HG03175 (cell line): Measurements from ENCODE around the gene LAMTOR2.

Source experiments
- ATAC-seq: cut with Tn5 transposase; IDR thresholded peaks from one replicate; pipeline ENCODE4 v1.9.1; 2021; ENCODE audit warnings: mild to moderate bottlenecking, moderate library complexity; ENCODE audit not compliant: unreplicated experiment

Gene LAMTOR2

GRCh38 chr1:156074661-156075060 is 20.1 kb downstream of the LAMTOR2 start:
- ATAC-seq: no peak

- no peak for ATAC-seq
Measured at GRCh38 chr1:156075162-156075561, 20.6 kb downstream of the LAMTOR2 start.

GRCh38 chr1:156075775-156076204 is 21.2 kb downstream of the LAMTOR2 start:
- ATAC-seq: no peak

GRCh38 chr1:156076609-156077429 is 22.2 kb downstream of the LAMTOR2 start:
- ATAC-seq: peak; percentile 65

GRCh38 chr1:156077430-156077760 is 22.8 kb downstream of the LAMTOR2 start:
- no peak for ATAC-seq

GRCh38 chr1:156078728-156079127 is 24.1 kb downstream of the LAMTOR2 start:
- ATAC-seq: no peak

- no peak for ATAC-seq
Measured at GRCh38 chr1:156079762-156080161, 25.2 kb downstream of the LAMTOR2 start.

DNA sequence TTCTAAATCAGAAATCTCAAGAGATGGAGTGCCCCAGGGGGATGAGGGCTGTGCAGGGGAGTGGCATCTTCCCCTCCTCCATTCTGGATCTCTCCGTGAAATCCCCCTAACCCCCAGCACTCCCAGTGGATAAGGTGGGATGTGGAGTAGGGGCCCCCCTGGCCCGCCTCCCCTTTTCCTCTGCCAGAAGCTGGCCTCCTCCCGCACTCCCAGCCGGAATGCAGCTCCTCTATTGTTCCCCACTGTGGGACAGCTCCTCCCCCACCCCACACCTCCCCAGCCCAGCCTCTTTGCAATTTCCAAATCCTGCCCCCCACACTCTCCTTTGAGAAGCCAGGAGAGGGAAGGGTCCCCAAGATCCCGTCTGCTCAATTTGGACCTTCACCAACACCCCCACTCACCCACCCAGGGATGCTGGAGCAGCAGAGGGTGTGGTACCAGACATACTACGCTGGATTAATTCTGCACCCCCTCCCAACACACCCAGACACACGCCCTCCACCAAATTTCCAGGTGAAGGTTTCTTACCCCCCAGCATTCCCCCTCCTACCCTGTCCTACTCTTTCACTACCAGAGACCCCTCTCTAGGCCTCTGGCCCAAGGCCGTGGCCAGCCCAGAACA is 25.8 kb downstream of the LAMTOR2 start:
- no peak for ATAC-seq

DNA sequence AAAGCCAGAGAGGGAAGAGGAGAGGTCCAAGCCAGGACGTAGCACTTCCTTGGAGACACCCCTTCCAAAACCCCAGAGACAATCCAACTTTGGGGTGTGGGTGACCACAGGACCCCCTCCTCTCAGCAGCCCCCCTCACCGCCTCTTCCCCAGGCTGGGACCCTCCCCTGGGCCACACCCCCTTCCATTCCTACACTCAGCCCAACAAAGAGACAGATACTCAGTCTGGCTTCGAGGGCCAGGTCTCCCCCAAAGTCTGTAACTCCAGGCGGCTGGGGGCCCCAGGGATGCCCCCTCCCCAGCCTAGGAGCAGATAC is 26.2 kb downstream of the LAMTOR2 start:
- ATAC-seq: no peak

DNA sequence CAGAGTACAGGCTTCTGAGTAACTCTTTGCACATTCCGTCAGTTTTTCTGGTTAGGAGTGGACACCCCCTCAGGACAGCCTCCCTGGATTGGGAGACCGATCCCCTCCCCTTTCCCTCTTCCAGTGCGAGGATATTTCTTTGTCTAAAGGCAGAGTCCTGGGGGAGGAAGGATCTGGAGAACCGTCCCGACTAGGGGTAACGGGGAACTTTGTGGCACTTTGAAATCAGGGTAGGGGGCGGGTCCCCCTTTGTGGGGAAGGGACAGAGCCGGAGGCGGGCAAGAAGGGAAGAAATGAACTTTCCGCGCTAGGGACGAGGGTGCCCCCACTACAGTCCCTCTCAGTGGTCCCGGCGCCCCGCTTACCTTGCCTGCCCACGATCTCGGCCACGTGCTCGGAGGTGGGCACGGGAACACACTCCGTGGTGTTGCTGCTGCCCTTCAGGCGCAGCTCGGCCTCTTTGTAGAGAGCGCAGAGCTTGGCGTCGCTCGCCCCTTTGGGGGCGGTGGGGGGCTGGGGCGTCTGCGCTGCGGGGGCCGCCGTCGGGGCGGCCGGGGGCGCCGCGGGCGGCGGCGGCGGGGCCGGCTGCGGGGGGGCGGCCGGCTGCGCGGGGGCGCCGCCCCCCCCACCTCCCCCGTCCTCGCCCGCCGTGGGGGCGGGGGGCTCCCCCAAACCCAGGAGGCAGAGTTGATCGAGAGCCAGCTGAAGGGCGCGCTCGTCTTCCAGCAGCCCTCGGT is 26.8 kb downstream of the LAMTOR2 start:
- no peak for ATAC-seq

- ATAC-seq: no peak
Measured at GRCh38 chr1:156081917-156082308, 27.3 kb downstream of the LAMTOR2 start.

GRCh38 chr1:156082309-156083091 is 27.9 kb downstream of the LAMTOR2 start, which contains the start of gene MEX3A:
Gene MEX3A (minus strand): TSS chr1:156082465. CDS start chr1:156081998, 467 bp downstream.
- ATAC-seq: no peak

DNA sequence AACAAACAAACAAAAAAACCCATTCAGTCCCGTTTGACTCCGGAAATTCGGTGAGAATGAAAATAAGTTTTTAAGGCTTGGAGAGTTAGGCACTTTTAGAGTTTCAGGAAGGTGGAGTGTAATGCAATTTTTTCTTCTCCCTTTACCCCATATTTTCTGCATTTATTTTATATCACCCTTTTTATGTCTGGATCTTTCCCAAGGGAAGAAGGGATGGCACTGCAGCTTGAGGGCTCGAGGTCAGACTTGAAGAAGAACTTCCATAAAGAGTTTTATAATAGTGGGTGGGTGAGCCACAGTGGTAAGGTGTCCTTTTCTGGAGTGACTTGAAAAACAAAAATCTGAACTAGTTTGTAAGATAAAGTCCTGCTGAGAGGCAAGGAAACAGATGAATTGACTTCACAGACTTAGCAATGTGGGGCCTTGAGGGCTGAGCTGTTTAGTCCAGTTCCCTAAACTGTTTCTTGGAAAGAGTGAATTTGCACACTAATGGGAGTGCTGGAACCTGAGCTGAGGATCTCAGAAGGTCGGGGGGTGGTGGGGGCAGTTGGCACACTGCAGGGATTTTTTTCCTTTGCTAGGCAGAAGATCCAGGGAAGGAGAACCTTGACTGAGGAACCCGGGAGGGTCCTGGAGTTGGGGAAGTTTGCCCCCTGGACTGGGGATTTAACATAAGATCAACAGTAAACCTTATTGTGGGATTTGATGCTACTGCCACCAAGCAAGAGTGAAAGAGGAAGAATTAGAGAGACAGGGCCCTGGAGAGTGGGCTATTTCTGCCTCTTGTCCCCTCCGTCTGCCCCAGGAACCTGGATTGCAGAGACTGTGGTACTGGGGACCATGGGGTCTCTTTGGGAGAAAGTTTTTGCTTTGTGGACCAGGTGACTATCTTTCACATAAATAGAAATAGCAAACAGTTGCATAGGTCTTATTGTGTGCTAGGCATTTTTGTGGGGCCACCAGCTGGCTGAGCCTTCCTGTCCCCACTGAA is 29.5 kb downstream of the LAMTOR2 start:
- ATAC-seq: no peak

DNA sequence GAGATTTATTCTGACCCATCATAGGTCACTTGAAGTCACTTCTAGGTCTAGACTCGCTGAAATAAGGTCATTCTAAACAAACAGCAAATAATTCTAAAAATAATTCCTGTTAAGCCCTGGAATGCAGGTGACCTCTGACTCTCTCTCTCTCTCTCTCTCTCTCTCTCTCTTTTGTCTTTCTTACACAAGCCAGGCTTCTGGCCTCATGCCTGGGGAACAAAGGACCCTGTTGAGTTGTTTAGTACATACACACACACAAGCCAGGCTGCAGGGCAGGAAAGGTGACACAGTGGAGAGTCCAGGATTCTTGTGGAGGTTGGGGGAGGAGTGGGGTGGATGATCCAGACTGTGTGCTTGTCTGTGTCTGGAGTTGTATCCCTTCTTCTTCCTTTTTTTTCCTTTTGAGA is 31.7 kb downstream of the LAMTOR2 start:
- no peak for ATAC-seq

GRCh38 chr1:156089704-156090103 is 35.1 kb downstream of the LAMTOR2 start:
- no peak for ATAC-seq

DNA sequence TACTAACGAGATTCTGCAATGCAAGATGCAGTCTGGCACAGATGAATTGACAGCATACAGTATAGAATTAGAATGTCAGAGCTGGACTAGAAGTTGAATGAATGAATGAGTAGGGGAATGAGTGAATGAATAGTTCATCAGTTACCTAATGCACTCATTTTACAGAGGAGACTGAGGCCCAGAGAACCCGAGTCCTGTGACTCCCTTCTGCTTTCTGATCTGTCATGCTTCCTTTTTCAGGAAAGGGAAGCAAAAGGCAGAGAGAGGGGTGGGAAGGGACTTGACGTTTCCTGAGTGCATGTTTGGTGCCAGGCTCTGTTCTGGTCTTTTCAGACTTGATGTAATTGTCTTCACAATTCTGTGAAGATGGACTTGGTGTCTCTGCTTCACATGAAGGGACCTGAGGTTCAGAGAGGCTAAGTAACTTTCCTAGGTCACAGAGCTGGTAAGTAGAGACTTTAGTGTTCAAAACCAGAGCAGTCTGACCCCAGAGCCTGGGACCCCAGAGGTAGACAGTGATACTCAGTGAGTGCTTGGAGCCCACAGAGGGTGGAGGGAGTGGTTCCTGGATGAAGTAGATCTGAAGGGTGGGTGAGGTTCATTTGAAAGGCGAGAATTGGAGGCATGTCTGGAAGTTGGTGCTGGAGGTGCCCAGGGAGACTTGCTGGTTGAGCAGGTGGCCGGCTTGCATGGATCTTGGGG is 35.7 kb downstream of the LAMTOR2 start:
- ATAC-seq: no peak

- no peak for ATAC-seq
Measured at GRCh38 chr1:156090840-156091188, 36.2 kb downstream of the LAMTOR2 start.

- ATAC-seq: no peak
Measured at GRCh38 chr1:156091610-156092009, 37.0 kb downstream of the LAMTOR2 start.

GRCh38 chr1:156095906-156096508 is 41.4 kb downstream of the LAMTOR2 start:
- ATAC-seq: no peak
